ENCODE data around the gene BTBD3. TPM values are rescaled to one million over a fixed set of nuclear protein-coding genes. Genes with fewer than 3 reads are reported as not detected.

The BTBD3 gene
- 42.5 TPM for total RNA-seq

DNA sequence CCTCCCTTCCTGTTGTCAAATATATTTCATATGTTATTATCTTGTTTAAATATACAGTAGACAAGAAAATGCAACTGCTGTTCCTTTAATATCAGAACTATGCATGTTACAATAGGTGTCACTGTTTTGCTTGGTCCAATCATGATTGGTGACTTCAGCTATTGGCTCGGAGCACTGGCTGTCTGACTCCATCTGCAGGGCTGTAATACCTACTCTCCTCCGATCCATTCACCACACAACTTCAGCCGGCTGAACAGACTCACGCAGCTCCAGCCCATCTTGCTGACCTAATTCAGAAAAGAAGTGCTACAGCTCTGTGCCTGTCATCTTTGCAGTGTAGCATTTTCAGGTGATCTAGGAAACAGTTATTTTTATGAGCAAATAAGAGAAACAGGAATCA lies at the start of gene BTBD3:
Gene BTBD3 (plus strand): TSS at position 231 of the 400 bp plus-strand sequence. CDS start 383 bp downstream, outside the sequence.
- peak; percentile 69 for DNase-seq (ENCODE audit: low spot score)

DNA sequence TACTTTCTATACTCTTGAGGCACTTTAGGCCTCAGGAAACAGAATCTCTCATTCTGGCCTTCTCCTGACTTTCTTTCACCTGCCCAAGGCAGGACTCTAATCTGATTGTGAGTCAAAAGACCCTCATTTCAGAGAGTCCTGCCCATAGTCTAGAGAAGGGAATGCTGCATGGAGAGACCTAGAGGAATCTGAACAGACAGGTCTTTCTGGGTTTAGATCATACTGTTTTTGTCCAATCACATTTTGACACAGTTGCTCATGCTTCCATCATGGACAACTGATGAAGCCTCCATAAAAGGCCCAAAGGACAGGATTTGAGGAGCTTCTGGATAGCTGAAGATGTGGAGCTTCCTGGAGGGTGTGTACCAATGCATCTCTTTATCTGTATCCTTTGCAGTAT lies 48.1 kb upstream of the BTBD3 start:
- no peak for DNase-seq (ENCODE audit: low spot score)

DNA sequence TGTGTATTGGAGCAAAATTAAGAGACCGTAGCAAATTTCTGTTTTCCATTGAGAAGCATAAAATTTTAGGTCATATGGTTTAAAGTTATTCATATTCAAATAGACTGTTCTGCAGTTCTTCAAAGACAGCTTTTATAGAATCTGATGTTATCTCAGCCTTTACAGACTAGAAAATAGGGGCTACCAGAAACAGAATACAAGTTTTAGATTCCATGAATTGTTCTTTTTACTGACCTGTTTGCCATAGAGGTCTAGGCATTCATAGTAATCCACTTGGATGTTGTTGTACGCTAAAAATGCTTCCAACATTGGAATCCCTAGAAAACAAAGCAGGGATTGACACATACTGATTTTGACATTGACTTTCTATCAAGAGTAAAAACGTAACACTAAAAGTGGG lies 47.3 kb upstream of the BTBD3 start:
- no peak for DNase-seq (ENCODE audit: low spot score)

DNA sequence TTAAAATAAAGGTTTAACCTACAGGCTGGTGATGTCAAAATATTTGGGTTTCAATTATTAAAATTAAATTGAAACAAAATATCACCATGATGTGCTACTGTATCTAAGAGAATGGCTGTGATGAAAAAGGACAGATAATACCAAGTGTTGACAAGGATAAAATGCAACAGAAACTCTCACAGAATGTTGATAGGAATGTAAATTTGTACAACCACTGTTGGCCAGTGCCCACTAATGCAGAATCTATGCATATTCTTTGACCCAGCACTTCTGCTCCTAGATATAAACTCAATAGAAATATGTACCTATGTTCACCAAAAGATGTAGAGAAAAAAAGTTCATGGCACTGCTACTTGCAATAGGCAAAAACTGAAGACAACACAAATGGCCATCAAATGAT lies 41.1 kb upstream of the BTBD3 start:
- DNase-seq (ENCODE audit: low spot score) = no peak

DNA sequence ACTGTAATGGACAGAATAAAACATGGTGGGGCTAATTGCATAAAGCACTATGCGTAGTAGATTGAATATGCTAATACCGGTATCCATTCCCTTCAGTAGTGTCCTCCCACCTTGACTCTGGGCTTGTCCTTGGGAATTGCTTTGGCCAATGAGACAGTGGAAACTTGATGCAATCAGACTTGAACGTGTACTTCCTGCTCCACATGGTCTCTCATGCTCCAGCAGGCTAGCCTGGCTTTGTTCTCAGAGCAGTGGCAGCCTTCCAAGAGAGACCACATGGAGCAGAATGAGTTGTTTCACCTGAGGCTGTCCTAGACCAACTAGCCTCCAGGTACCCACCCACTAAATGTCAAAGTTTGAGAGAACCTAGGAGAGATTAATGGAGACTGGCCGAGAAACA lies 37.0 kb upstream of the BTBD3 start:
- DNase-seq (ENCODE audit: low spot score) = no peak

DNA sequence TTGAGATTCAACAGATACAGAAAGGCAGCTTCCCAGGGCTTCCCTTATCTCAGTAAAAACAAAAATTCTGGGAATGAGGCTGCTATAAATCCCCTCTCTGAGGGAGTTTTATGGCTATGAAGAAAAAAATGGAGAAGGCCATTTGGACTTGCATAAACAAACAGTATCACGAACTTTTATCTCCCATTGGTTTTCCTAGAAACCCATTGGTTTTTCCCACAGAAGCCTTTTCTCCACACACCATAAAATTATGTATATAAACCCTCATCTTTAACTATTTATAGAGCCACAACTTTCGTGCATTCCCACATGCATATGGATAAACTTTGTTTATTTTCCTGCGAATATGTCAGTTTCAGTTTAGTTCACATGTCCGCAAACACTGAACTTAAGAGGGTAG lies 36.2 kb upstream of the BTBD3 start:
- DNase-seq (ENCODE audit: low spot score) = no peak

DNA sequence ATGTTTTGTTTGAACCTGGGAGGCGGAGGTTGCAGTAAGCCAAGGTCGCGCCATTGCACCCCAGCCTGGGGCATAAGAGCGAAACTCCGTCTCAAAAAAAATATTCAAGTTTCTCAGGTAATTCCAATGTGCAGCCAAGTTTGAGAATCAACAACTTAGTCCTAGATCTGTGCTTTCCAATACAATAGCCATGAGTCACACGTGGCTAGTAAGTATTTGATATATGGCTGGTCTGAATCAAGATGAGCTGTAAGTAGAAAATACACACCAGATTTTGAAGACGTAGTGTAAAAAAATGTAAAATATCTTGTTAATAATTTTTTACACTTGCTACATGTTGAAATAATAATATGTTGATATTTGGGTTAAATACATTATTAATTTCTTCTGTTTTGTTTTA lies 35.0 kb upstream of the BTBD3 start:
- no peak for DNase-seq (ENCODE audit: low spot score)

DNA sequence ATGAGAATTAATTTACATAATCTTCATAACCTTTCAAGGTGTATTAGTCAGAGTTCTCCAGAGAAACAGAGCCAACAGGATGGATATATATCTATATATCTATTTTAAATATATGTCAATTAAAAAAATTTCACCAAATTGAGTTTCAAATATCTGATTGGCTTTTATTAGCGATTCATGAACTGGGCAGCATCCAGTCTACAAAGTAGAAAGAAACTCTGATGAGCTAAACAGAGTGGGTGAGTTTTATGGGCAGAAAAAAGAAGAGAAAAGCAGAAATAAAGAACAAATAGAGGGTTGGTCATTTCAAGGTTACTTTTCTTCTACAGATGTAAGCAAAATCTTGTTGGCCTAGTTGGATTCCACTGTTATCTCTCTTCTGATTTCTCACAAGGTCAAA lies 29.0 kb upstream of the BTBD3 start:
- DNase-seq (ENCODE audit: low spot score) = no peak

DNA sequence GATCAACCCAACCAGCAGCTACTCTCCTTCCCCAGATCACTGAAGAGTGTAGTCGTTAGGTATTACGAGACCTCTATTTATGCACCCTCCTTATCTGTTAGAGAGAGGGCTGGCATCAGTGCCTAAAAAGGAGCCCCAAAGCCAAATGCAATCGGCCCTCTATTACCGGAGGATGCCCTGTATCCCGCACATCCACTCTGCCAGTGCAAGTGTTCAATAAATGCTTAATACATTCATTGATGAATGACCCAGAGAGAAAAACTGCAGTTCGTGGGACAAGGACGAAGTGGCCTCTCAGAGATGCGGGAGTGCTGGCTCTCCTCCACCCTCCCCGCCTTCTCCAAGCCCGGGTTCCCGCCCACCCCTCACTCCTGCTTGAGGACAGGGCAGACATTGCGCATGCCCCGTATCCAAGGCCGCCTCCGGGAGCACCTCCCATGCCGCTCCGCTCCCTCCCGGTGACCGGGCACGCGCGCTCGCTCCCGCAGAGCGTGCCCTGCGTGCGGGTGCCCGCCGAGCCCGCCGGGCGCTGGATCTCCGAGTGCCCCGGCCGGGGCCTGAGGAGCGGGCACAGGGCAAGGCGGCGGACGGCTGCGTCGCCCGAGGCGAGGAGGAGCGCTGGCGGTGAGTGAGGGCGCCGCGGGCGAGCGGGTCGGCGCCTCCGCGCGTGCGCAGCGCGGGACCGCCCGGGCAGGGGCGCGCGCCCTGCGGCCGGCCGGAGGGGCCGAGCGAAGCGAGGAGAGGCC lies 27.2 kb upstream of the BTBD3 start:
- peak; percentile 88 for DNase-seq (ENCODE audit: low spot score)

DNA sequence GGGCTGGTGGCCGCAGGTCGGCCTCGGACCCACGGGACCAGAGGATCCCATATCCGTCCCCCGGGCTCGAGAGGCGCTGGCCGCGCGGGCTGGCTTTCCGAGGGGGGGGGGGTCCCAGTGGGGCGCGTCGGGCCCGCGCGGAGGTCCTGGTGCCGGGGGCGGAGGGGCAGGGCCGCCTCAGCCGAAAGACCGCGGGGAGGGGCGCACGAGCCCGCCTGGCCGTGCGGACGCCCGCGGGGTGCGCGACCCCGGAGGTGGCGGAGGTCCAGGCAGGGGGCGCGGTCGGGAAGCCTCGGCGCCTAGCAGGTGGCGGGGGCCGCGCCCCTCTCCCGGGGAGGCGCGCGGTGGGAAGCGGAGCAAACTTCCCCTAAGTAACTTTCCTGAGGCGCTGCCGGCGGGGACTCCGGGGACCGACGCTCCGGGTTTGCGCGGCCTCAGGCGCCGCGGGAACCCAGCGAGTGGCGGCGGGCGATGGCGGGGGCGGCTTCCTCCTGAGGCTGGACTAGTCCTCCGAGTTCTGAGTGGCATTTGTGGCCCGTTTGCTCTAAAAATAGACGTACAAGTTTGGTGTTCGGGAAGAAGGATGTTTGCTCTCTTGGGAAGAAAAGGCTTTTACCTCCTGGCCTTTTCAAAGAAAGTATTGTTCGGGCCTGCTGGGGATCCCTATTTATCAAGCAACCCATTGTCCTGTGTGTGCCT lies 26.5 kb upstream of the BTBD3 start:
- peak; percentile 44 for DNase-seq (ENCODE audit: low spot score)

DNA sequence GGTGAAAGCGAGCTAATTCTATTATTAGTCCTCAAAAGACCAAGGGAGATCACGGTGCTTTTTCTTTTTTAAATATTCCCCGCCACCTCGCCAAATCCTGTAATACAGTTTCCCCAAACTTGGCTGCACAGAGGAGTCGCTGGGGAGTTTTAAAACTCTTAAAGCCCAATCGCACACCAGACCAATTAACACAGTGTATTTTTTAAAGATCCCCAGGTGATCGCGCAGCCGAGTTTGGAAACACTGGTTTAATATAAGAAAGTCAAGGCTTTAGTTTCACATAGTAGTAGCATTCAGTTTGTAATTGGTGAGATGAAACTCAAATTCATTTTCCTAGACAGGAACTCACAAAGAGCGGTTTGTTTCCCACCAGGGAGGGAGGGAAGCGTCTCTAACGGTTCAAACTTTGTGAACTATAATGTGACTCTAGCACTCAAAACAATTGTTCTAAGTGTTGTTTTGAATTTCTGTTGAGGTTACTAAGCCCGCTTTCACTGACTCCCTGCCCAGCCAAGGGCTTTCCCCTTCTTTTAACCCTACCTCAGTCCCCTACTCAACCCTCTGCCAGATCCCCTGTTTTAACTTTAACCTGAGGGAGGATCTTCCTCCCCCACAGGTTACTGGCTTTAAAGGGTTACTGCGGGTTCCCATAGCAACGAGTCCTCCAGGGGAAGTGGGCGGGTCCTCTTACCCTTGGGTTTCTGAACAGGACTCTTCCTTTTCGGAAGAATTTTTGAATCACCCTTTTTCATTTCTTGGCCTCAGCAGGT lies 25.7 kb upstream of the BTBD3 start:
- DNase-seq (ENCODE audit: low spot score) = peak; percentile 69

DNA sequence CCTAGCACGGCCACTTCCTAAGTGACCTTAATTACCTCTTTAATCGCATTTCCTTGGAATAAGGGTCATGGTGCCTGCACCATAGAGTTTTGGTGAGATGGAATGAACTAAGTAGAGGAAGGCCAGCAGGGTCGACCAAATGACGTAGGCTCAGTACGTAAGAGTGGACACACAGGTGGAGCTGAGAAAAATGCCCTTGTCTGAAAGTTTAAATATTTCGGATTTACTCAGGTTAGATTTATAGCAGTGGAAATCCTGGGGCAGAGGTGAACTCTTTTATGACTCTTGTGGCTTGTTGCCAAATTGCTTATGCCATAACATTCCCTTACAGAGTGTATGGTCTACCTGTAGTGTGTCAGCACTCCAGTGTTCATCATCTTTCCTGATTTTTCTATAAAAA lies 23.6 kb upstream of the BTBD3 start:
- no peak for DNase-seq (ENCODE audit: low spot score)

DNA sequence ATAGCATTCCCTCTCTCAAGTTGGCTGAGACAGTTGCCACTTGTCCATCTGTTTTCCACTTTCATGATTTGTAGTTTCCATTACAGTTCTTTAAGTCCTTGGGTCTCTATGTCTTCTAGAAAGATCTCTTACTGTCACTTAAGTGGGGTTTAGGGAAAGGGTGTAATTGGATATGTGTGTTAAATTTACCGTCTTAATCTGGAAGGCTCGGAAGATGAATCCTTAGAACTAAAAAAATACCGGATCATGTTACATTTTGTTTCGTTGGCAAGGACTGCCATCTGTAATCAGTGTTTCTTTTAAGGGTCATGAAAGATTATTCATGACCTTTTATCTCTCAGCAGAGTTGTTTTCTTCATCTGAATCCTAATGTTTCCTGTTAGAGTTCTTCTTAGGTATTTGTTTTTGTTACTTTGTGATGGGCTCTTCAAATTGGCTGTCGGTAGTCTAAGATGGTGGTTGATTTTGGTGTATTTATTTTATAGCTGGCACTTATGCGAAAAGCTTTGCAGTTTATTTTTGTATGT lies 21.8 kb upstream of the BTBD3 start:
- no peak for DNase-seq (ENCODE audit: low spot score)

DNA sequence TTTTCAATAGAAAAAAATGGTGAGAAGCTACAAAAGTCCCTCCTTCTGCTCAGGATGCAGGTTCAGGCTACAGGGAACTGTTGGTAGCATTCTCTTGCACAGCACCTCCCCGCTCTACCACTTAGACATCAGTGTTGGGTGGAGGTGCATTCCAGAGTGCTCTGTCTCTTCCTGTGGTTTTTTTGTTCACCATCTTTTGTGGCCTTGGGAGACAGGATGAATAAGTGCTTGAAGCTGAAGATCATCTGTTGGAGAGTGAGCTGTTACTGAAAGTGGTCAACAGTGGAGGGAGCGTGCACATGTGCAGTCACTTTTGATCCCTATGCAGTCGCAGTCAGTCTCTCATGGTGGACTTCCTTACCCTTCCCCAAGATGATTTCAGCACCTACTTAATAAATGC lies 16.6 kb upstream of the BTBD3 start:
- no peak for DNase-seq (ENCODE audit: low spot score)

DNA sequence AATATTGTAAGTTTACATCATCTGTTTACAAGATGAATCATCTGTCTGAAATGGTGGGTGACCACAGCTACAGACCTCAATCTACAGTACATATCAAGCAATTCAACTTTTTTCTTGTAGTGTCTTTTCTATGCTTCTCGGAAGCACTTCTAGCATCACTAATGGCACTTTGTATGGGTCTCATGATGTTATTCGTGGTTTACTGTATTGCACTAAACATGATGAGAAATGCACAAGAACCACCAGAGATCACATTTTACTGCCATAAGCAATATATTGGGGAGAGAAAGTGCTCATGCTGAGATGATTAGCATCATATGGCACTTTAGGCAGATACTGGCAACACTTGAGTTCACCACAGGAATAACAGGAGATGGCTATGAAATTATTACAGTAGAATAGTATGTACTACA lies 15.4 kb upstream of the BTBD3 start:
- no peak for DNase-seq (ENCODE audit: low spot score)

DNA sequence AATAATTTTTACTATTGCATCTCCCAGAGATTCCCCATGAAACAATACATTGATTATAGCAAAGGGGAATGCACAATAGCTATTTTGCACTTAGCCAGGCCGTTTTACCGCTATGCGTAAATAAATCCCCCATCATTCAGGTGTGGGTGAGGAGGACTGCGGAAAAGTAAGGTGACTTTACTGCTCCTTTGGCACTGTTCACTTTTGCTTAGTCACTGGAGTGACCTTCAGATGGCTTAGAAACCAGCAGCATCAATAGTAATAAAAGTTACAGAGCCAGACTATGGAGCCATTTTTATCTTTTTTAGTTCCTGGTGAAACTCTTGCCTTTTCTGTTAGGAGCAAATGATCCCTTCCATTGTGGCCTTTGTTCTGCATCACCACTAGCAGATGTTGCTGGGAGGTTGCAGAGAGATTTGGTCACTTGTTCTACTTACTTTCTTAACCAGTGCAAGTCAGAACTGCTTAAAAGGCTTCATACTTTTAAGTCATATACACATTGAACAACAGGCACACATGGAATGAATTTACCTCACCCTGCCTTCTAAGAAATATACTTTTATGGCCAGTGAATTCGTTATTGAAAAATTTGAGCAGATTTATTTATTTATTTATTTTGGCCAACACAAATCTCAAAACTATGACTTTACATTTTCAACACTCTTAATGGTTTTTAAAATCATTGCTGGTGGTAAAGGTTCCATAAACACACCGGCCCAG lies 12.1 kb upstream of the BTBD3 start:
- no peak for DNase-seq (ENCODE audit: low spot score)

DNA sequence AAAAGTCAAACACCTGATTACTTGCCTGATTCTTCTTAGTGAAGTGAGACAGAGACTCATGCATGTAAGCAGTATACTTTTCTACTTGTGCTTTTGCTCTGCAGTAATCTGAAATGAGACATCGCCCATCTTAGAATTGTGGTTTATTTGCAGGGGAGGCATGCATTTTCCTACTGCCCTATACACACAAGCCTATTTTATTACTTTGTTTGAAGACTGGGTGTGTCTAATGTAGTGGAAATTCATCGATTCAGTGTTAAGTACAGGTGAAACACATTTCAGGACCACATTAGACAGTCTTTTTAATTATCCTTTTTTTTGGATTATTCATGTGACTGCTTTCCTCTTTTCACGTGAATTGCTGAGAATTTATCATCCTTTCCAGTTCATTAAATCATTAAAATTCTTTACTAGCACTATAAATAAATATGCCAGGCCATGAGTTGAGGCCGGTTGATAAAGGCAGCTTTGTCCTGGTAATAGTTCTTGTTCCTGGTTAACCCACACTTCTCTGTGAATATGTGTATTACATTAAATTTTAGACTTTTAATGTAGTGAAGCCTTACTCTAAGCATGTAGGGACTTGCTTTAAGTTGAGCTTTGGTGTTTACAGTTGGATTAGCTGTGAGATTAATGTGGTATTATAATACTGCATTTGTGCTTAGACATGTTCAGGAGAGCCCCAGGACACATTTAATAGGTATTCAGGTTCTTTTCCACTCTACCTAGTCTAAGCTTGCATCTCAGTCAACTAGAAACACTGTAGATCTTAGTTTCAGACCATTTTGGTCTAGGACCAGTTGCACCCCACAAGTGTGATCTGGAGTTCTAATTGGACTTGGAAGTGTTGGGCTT lies 10.8 kb upstream of the BTBD3 start:
- DNase-seq (ENCODE audit: low spot score) = no peak

DNA sequence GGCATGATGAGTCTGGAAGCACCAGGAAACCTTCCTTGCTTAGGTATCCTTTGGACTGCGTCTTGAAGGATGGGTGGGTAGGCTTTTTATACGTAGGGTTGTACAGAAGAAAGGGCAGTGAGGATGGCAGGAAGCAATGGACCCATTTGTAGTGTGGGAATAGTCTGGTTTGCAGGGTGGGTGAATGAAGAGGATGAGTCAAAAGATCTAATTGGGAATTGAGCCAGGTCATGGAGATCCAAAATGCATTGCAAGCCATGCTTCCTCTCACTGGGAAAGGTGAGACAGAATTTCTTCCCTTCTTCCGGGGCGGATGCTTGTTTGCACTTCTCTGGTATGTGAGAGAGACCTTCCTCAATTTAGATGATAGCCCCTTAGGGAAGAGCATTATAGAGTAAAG lies 10.1 kb upstream of the BTBD3 start:
- no peak for DNase-seq (ENCODE audit: low spot score)

DNA sequence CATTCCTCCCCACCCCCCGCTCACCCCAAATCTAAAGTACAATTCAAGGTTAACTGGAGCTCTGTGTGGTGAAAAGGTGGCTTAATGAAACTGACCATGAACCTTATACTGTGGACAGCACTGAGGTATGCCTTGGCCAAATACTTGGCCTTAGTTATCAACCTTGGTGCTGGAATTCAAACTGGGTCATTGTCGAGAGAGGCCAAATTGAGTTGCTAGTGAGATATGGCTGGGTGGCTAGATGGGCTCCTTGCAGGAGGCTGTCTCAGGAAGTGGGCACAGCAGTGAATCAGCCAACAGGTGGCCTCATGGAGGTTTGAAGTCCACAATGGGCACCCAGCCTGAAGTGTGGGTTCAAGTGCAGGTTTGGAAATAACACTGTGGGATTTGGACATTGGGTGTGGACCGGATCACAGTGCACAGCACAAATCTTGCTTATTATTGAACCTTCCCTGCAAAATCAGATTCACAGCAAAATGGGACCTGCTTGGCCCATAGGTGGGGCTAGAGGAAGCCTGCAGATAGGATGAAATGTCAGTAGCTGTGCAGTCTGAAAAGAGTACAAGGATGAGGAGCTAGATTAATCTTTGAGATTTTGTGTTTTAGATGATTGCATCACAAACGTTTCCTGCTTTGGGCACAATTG lies 5.6 kb upstream of the BTBD3 start:
- DNase-seq (ENCODE audit: low spot score) = no peak

DNA sequence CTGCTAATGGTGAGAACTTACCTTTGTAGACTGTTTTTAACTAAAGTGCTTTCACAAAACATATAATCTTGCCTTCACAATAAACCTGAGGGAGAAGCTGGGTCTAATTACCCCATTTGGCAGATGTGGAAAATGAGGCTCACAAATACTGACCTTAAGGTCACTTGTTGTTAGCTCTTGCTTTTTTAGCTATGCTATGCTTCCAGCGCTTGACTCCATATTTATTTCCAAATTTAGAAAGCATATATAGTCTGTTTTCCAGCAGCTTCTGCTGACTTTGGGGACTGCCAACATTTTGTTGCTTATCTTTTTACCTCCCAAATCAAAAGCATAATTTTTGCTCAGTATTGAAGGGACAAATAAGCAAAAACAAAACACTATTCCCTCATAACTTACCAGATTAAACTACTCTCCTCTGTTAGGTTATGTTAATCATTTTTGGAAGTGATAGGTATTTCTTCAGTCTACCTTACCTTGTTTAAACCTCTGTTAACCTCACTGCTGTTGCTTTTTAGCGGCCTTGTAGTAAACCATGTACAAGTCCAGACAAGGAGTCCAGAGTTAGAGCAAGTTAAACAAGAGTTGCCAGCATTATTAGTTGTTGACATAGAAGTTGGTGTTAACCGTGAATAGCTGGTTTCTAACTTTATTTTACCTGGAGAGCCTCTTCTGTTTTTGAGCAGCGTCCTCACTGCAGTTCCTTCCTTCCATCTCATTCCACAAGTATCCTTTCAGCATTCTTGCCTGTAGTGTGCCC lies 4.9 kb upstream of the BTBD3 start:
- no peak for DNase-seq (ENCODE audit: low spot score)

Measured in ureter (tissue), 1 donor.